HepG2 (cell line): ENCODE measurements around the gene PPP1R8.

Experiments
- ATF1 ChIP-seq: IDR thresholded peaks from 2 replicates; pipeline ENCODE4 v1.6.1; 2016; ENCODE audit warnings: mild to moderate bottlenecking, control low read depth
- ELF1 ChIP-seq: sonication (generic); formaldehyde crosslinking; IDR thresholded peaks from 2 replicates; pipeline ENCODE4 v1.4.0; 2020; ENCODE audit warnings: missing genetic modification reagents
- HDAC2 ChIP-seq: sonication (generic); formaldehyde crosslinking; IDR thresholded peaks from 2 replicates; pipeline ENCODE4 v1.4.0; 2020; ENCODE audit warnings: missing genetic modification reagents
- ZBTB20 ChIP-seq: sonication (generic); formaldehyde crosslinking; IDR thresholded peaks from 2 replicates; pipeline ENCODE4 v1.8.1; 2023; ENCODE audit warnings: missing genetic modification reagents, low read depth, mild to moderate bottlenecking, borderline replicate concordance
- ZBTB49 ChIP-seq: sonication (generic); formaldehyde crosslinking; IDR thresholded peaks from 2 replicates; pipeline ENCODE4 v1.4.0; 2020; ENCODE audit warnings: missing genetic modification reagents, borderline replicate concordance
- ZNF121 ChIP-seq: sonication (generic); formaldehyde crosslinking; IDR thresholded peaks from 2 replicates; pipeline ENCODE4 v1.5.0; 2020; ENCODE audit warnings: mild to moderate bottlenecking, missing genetic modification reagents
- ZNF34 ChIP-seq: sonication (generic); formaldehyde crosslinking; IDR thresholded peaks from 2 replicates; pipeline ENCODE4 v1.4.0; 2020; ENCODE audit warnings: mild to moderate bottlenecking, missing genetic modification reagents, borderline replicate concordance
- ZNF383 ChIP-seq: sonication (generic); formaldehyde crosslinking; IDR thresholded peaks from 2 replicates; pipeline ENCODE4 v1.4.0; 2020; ENCODE audit warnings: missing genetic modification reagents, mild to moderate bottlenecking, borderline replicate concordance

DNA sequence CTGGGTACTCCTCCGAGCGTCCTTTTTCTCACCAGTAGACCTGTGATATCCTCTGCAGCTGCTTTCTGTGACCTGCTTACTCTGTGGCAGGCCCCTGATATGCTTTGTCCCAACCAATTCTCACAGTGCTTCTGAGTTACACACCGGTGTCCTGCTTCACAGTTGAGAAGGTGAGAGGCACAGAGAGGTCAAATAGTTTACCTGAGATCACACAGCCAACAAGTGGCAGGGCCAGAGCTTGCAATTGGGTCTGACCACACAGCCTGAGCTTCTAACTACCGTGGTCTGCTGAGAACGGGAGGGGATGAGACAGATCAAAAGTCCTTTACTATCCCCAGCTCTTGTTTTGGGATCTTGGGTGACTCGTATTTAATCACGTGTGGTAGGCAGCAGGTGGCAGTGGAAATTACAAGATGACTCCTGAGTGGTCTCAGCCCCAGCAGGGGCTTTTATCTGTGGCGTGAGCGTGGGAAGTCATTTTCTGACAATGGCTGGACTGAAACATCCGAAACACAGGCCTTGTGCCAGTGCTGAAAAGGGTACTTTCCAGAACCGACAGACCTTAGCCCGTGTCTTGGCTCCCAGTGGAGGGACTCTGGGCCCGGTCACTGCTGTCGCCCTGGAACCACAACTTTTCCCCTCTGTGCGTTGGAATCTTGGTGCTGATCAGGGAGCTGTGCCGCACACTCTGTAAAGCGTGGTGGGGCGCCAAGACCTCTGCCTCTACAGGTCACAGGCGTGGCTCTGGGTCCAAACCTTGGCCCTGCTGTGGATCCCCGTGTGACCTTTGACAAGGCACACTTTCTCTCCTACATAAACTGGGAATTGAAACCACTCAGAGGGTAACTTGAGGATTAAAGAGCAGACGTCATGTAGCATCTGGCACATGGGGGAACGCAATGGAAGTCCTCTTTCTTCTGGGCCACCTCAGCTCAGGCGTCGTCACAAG lies 53.7 kb downstream of the PPP1R8 start:
- TF ChIP-seq ATF1 (CRISPR knock-in tag) = no peak
- no peak for TF ChIP-seq ZNF383
- no peak for TF ChIP-seq HDAC2 (CRISPR knock-in tag)
- no peak for TF ChIP-seq ZBTB49 (CRISPR knock-in tag)
- no peak for TF ChIP-seq ZNF34 (CRISPR knock-in tag)
- no peak for TF ChIP-seq ELF1 (CRISPR knock-in tag)
- TF ChIP-seq ZBTB20 (CRISPR knock-in tag) = no peak
- TF ChIP-seq ZNF121 (CRISPR knock-in tag) = no peak
